Endothelial cell of umbilical vein (primary cell): ENCODE results near the gene AFAP1L2. TPM values are rescaled to one million over a fixed set of nuclear protein-coding genes. Genes with fewer than 3 reads are reported as not detected.

Source experiments
- BruUV-seq: library from RNA; stranded (reverse); fragments of 400-500 nt; replicated peaks from 2 replicates; lab custom pipeline; 2021; lab: Mats Ljungman, UMichigan
- CTCF ChIA-PET: fragments of 300-600, 350-600 bp; sonication (Branson Sonifier 250); formaldehyde crosslinking; loops from one replicate; lab custom pipeline; 2021; ENCODE audit warnings: antibody characterized with exemption, inconsistent platforms; lab: Charles Lee
- POLR2A ChIA-PET: fragments of 300-600, 350-600 bp; sonication (Branson Sonifier 250); formaldehyde crosslinking; loops from one replicate; lab custom pipeline; 2021; ENCODE audit warnings: antibody characterized with exemption, inconsistent platforms; lab: Charles Lee
- DNase-seq: peaks from one replicate; pipeline ENCODE4 v3.0.0-alpha.2; 2011; ENCODE audit warnings: low read depth, low spot score
- FAIRE-seq: peaks from 2 replicates; lab custom pipeline; 2011; peaks lifted over from hg19 to GRCh38; lab: Jason Lieb, UNC
- H2AFZ ChIP-seq: 2 replicates; pipeline ENCODE4 v1.6.0; 2012; ENCODE audit warnings: low read depth, low read length, control low read depth, inconsistent platforms
- H3K27ac ChIP-seq: 2 replicates; pipeline ENCODE4 v1.5.1; 2011; ENCODE audit warnings: low read depth, mild to moderate bottlenecking, control low read depth, low read length, moderate library complexity; ENCODE audit not compliant: insufficient read depth
- H3K27me3 ChIP-seq, 2 experiments: 2 replicates each; pipeline versions ENCODE4 v1.6.0 to v1.6.1; 2011; ENCODE audit warnings: low read length in 2 of 2, mixed read lengths in 1 of 2; ENCODE audit not compliant: control insufficient read depth in 2 of 2, insufficient read depth in 2 of 2
- H3K36me3 ChIP-seq, 2 experiments: 2 replicates in 1 of 2; 3 replicates in 1 of 2; pipeline ENCODE4 v1.5.1; 2011; ENCODE audit warnings: low read length in 2 of 2, mild to moderate bottlenecking in 1 of 2, moderate library complexity in 1 of 2; ENCODE audit not compliant: control insufficient read depth in 2 of 2, insufficient read depth in 2 of 2; ENCODE audit errors: extremely low read depth in 1 of 2
- H3K4me1 ChIP-seq: 3 replicates; pipeline ENCODE4 v1.5.1; 2011; ENCODE audit warnings: mild to moderate bottlenecking, low read length; ENCODE audit not compliant: control insufficient read depth, insufficient read depth; ENCODE audit errors: extremely low read depth
- H3K4me2 ChIP-seq: 2 replicates; pipeline ENCODE4 v1.6.1; 2011; ENCODE audit warnings: low read length, control low read depth, mixed read lengths; ENCODE audit not compliant: insufficient read depth
- H3K4me3 ChIP-seq, 3 experiments: fragments of 200-600 bp in 1 of 3; sonication (generic), shearing (Covaris generic) in 1 of 3; replicated peaks in 1 of 3; 2 replicates each; pipeline ENCODE4 v1.5.1; 2011 to 2016; ENCODE audit warnings: control low read depth in 3 of 3, low read length in 3 of 3, mild to moderate bottlenecking in 2 of 3, inconsistent platforms in 1 of 3, low read depth in 1 of 3, moderate library complexity in 1 of 3; ENCODE audit not compliant: insufficient read depth in 1 of 3
- H3K79me2 ChIP-seq: 2 replicates; pipeline ENCODE4 v1.6.0; 2012; ENCODE audit warnings: low read length, inconsistent platforms; ENCODE audit not compliant: control insufficient read depth, insufficient read depth
- H3K9ac ChIP-seq: replicated peaks from 2 replicates; pipeline ENCODE3; 2011; ENCODE audit warnings: low read length, control low read depth; ENCODE audit not compliant: insufficient read depth; ENCODE audit errors: extremely low read depth
- H3K9me1 ChIP-seq: replicated peaks from 3 replicates; pipeline ENCODE4 v1.6.0; 2011; ENCODE audit warnings: mild to moderate bottlenecking, low read length; ENCODE audit not compliant: control insufficient read depth, insufficient read depth; ENCODE audit errors: extremely low read depth
- H3K9me3 ChIP-seq: replicated peaks from 2 replicates; pipeline ENCODE4 v1.5.1; 2012; ENCODE audit warnings: low read length, inconsistent platforms; ENCODE audit not compliant: control insufficient read depth, insufficient read depth
- H4K20me1 ChIP-seq: replicated peaks from 2 replicates; pipeline ENCODE3; 2011; ENCODE audit warnings: mild to moderate bottlenecking, low read length; ENCODE audit not compliant: control insufficient read depth, insufficient read depth; ENCODE audit errors: extremely low read depth
- CTCF ChIP-seq, 2 donors: IDR thresholded peaks; 1 replicate in 1 of 2; 2 replicates in 1 of 2; pipeline ENCODE4 v1.5.1; 2011; ENCODE audit warnings: low read length in 2 of 2, mild to moderate bottlenecking in 2 of 2, moderate library complexity in 2 of 2, control low read depth in 1 of 2, inconsistent platforms in 1 of 2, low read depth in 1 of 2; ENCODE audit not compliant: insufficient read depth in 1 of 2; ENCODE audit errors: extremely low read depth in 1 of 2
- EZH2 ChIP-seq: IDR thresholded peaks from 2 replicates; pipeline ENCODE4 v1.6.1; 2012; ENCODE audit warnings: borderline replicate concordance, low read depth, mild to moderate bottlenecking, moderate library complexity, low read length, inconsistent platforms; ENCODE audit not compliant: severe bottlenecking
- FOS ChIP-seq: IDR thresholded peaks from 2 replicates; pipeline ENCODE4 v1.6.1; 2011; ENCODE audit warnings: mild to moderate bottlenecking, low read length, moderate library complexity, borderline replicate concordance; ENCODE audit not compliant: insufficient read depth
- GATA2 ChIP-seq: IDR thresholded peaks from 2 replicates; pipeline ENCODE4 v1.7.0; 2011; ENCODE audit warnings: low read depth, mild to moderate bottlenecking, moderate library complexity, mixed read lengths, low read length; ENCODE audit not compliant: insufficient read length, insufficient read depth
- JUN ChIP-seq: IDR thresholded peaks from 2 replicates; pipeline ENCODE4 v1.6.1; 2011; ENCODE audit warnings: borderline replicate concordance, low read depth; ENCODE audit not compliant: insufficient read length, insufficient read depth
- MAX ChIP-seq: IDR thresholded peaks from 2 replicates; pipeline ENCODE4 v1.6.1; 2011; ENCODE audit not compliant: insufficient read depth, insufficient read length
- MYC ChIP-seq: IDR thresholded peaks from one replicate; pipeline ENCODE4 v1.6.1; 2011; ENCODE audit warnings: mild to moderate bottlenecking, low read depth, low read length
- POLR2A ChIP-seq: IDR thresholded peaks from 2 replicates; pipeline ENCODE4 v1.6.1; 2012; ENCODE audit warnings: low read depth, mild to moderate bottlenecking, control low read depth, low read length
- POLR2AphosphoS5 ChIP-seq: IDR thresholded peaks from 2 replicates; pipeline ENCODE4 v1.6.1; 2012; ENCODE audit warnings: low read depth, mild to moderate bottlenecking, control low read depth, low read length, moderate library complexity; ENCODE audit not compliant: insufficient read depth
- dilution Hi-C: fragments of 300-500 bp; cut with MboI; formaldehyde crosslinking; loops from one replicate; pipeline ENCODE4 v1.15.0; 2019; ENCODE audit warnings: low sequenced_read_pairs; ENCODE audit not compliant: extremely low pct_ligation_motif_present
- intact Hi-C: fragments of 100-400 bp; cut with micrococcal nuclease; formaldehyde crosslinking; loops from one replicate; pipeline ENCODE4 v1.10.0; 2022
- polyA plus RNA-seq, 4 experiments: library from polyadenylated mRNA; depleted of rRNA in 3 of 4; stranded (reverse) in 3 of 4; unstranded in 1 of 4; fragments of >200 nt; gene quantifications; 2 replicates each; pipeline versions ENCODE4 v1.2.1 to v1.2.3, GENCODE V29; 2011 to 2012; ENCODE audit warnings: missing spikeins in 1 of 4
- total RNA-seq: library from RNA; stranded (reverse); gene quantifications from 2 replicates; pipeline ENCODE4 v1.2.3, GENCODE V29; 2021

The AFAP1L2 gene
- total and polyA plus RNA-seq, 2 donors (not counting 3 experiments of a cell fraction or from before 2014, with no cell fraction given) = 0.90 to 4.1 TPM

- BruUV-seq = no TSS peak
- CTCF ChIA-PET = interaction anchor here (1.2 kb wide), 1 partner anchor 19 kb away, joined by 4 read pairs; no protein-coding TSS in a partner anchor
- no peak for FAIRE-seq
Measured at GRCh38 chr10:114352653-114353298, 51.5 kb downstream of the AFAP1L2 start.

More at GRCh38 chr10:114352653-114353298, 51.5 kb downstream of the AFAP1L2 start:
- H3K36me3 ChIP-seq = no peaks in the 10 kb centered on the region
- no peaks in the 10 kb centered on the region for H3K9me1 ChIP-seq
- H2AFZ ChIP-seq = no peak overlapping the region
- H3K9ac ChIP-seq = no peak overlapping the region
- H3K79me2 ChIP-seq = no peaks in the 10 kb centered on the region
- H3K4me2 ChIP-seq = no peak overlapping the region
- intact Hi-C loops (no loop called here), dilution Hi-C loops (no loop called here)
- H3K9me3 ChIP-seq = no peaks in the 10 kb centered on the region
- POLR2A ChIA-PET = no interaction called here
- H3K27ac ChIP-seq = no peak overlapping the region
- peaks cover 2 to 11% of the 10 kb centered on the region in 2 experiments for H3K27me3 ChIP-seq
- no peaks in the 10 kb centered on the region for H3K4me1 ChIP-seq
- DNase-seq = no peak
- H3K4me3 ChIP-seq = no peak overlapping the region
- H4K20me1 ChIP-seq = no peaks in the 10 kb centered on the region
- TF ChIP-seq POLR2AphosphoS5 = no peak
- TF ChIP-seq GATA2 = no peak
- TF ChIP-seq MAX = no peak
- TF ChIP-seq MYC = no peak
- no peak for TF ChIP-seq CTCF (IDR thresholded peaks at IDR 0.05; ENCODE audit: extremely low read depth in 1 of 2, insufficient read depth in 1 of 2, low read depth in 1 of 2, low read length in 2 of 2)
- TF ChIP-seq JUN = no peak
- no peak for TF ChIP-seq EZH2
- TF ChIP-seq POLR2A = no peak
- no peak for TF ChIP-seq FOS
